H7 (cell line): ENCODE measurements around the gene SND1. TPM values are rescaled to one million over a fixed set of nuclear protein-coding genes. Genes with fewer than 3 reads are reported as not detected.

Experiments used
- DNase-seq: peaks from one replicate; pipeline ENCODE4 v3.0.0; 2012
- H3K27me3 ChIP-seq: 2 replicates; pipeline ENCODE4 v1.6.0; 2011; ENCODE audit warnings: mild to moderate bottlenecking, low read length; ENCODE audit not compliant: control insufficient read depth, insufficient read depth
- H3K36me3 ChIP-seq: replicated peaks from 2 replicates; pipeline ENCODE4 v1.5.1; 2011; ENCODE audit warnings: low read length; ENCODE audit not compliant: control insufficient read depth, insufficient read depth
- H3K4me3 ChIP-seq: 2 replicates; pipeline ENCODE4 v1.5.1; 2011; ENCODE audit warnings: low read depth, mild to moderate bottlenecking, control low read depth, low read length, moderate library complexity; ENCODE audit not compliant: insufficient read depth
- total RNA-seq: library from RNA; depleted of rRNA; stranded (reverse); fragments of >200 nt; shearing (Covaris generic); gene quantifications from 2 replicates; pipeline ENCODE4 v1.2.3, GENCODE V29; 2014

Gene SND1
- total RNA-seq, 1 experiment from 2014 or later, result 196 TPM

DNA sequence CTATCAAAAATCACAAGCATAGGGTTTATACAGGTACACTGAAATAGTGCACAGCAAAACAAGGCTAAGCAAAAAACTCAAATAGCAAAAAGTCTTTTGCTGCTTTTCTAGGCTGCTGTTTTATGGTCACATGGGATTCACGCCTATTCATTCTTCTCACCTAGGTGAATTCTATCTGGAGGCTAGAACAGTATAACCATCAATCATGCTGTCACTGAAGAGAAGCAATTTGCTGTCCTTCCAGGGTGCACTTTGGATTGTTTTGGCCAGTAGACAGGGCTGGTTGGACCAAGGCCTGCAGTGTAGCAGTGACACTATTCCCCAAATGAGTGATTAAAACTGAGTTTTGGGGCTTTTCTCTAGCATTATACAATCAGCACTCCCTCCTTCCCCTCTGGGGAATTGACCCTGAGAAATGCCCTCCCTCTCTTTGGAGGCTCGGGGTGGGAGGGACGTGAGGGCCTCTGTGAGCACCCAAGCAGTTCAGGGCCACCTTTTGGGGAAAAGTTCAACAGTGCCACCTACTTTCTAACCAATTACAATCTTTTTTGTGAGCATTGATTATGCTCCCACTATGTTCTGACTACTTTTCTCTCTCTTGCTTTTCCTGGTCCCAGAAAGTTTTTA is 16.2 kb upstream of the SND1 start:
- Histone ChIP-seq H3K27me3 (peaks cover 2% of the 10 kb centered on the region; the same call in 1 of the 2 replicates), H3K36me3 (no peaks in the 10 kb centered on the region), H3K4me3 (no peak overlapping the region)
- DNase-seq, result no peak

DNA sequence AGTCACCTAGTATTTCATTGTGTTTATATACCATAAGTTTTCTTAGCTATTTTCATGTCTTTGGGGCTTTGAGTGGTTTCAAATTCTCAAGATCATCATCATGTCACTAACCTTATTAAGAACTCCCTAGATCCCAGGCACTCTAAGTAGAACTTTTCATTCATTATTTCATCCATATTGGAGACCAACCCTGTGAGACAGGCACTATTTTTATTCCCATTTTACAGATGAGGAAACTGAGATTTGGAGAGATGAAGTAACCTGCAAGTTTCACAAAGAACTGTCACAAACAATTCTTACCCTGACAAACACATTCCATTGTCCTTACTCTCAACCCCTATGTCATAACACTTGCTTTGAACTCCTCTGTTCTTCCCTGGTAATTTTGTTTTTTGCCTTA is 13.8 kb upstream of the SND1 start:
- Histone ChIP-seq H3K36me3 (no peaks in the 10 kb centered on the region), H3K27me3 (no peaks in the 10 kb centered on the region), H3K4me3 (no peak overlapping the region)
- no peak for DNase-seq

DNA sequence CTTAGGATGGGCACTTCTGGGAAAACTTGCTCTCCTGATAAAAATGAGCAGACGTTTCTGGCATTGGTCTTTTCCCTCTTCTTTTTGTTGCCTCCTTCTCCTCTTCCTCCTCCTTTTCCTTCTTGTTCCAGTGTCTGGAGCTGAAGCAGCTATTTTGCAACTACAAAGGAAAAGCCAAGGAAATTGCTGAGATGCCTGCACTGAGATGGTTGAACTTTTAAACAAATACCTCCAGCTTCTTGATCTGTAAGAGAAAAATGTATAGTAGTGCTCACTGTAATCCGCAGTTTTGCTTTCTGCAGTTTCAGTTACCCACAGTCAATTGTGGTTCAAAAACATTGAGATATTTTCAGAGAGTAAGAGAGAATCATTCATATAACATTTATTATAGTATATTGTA is 7.5 kb upstream of the SND1 start:
- no peak for DNase-seq
- Histone ChIP-seq H3K36me3 (no peaks in the 10 kb centered on the region), H3K27me3 (no peaks in the 10 kb centered on the region), H3K4me3 (no peak overlapping the region)

DNA sequence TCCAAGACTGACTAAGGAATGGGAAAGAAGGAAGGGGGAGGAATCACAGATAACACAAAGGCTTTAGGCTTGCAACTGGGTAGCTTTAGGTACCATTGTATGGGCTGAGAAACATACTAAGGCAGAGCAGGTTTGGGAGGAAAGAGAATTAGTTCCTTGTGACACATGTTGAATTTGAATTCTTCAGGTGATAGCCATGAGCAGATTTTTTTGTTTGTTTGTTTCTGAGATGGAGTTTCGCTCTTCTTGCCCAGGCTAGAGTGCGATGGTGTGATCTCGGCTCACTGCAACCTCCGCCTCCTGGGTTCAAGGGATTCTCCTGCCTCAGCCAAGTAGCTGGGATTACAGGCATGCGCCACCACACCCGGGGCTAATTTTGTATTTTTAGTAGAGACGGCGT is 4.4 kb upstream of the SND1 start:
- no peaks in the 10 kb centered on the region for H3K36me3 ChIP-seq
- no peaks in the 10 kb centered on the region for H3K27me3 ChIP-seq
- H3K4me3 ChIP-seq, result no peak overlapping the region
- DNase-seq, result no peak

DNA sequence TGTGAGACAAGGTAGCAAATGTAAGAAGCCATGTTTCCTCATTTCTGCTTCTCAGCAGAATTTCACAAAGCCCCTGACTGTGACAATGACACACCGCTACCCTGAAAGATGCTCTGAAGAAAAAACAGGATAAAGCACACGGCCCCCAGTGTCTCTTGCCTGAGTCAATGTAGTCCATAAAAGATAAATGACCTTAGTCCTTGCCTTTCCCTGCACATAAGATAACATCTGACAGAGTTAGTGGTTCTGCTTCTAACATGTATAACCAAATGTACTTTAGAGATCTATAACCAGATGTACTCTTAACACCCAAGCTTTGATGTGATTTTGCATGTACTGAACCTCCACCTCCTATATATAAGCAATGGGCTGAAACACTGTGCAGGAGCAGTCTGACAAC is 3.0 kb upstream of the SND1 start:
- Histone ChIP-seq H3K36me3 (no peaks in the 10 kb centered on the region), H3K27me3 (no peaks in the 10 kb centered on the region), H3K4me3 (no peak overlapping the region)
- no peak for DNase-seq

DNA sequence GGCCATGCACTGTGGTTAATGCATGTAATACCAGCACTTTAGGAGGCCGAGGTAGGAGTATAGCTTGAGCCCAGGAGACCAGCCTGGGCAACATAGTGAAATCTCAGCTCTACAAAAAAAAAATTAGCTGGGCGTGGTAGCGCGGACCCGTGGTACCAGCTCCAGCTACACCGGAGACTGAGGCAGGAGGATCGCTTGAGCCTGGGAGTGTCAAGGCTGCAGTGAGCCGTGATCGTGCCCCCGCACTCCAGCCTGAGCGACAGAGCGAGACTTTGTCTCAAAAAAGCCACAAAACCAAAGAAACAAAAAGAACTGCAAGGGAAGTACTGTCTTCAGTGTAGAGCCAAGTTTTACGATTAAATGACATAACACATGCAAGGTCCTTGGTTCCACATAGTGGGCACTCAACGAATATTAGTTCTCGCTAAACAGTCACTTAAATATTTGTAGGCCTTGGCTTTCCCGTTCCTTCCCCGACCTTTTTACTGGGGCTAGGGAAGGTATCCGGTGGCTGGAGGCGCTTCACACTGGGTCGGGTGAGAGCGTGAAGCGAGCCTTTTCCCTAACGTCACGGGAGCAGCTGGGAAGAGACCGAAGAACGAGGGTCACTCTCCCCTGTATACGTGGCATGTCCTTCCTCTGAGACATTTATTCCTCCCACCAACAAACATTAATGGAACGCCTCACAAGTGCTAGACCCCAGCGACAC is 993 bp upstream of the SND1 start:
- Histone ChIP-seq H3K4me3 (peak overlapping the region; percentile 60), H3K36me3 (no peaks in the 10 kb centered on the region), H3K27me3 (no peaks in the 10 kb centered on the region)
- DNase-seq, result peak; percentile 69

DNA sequence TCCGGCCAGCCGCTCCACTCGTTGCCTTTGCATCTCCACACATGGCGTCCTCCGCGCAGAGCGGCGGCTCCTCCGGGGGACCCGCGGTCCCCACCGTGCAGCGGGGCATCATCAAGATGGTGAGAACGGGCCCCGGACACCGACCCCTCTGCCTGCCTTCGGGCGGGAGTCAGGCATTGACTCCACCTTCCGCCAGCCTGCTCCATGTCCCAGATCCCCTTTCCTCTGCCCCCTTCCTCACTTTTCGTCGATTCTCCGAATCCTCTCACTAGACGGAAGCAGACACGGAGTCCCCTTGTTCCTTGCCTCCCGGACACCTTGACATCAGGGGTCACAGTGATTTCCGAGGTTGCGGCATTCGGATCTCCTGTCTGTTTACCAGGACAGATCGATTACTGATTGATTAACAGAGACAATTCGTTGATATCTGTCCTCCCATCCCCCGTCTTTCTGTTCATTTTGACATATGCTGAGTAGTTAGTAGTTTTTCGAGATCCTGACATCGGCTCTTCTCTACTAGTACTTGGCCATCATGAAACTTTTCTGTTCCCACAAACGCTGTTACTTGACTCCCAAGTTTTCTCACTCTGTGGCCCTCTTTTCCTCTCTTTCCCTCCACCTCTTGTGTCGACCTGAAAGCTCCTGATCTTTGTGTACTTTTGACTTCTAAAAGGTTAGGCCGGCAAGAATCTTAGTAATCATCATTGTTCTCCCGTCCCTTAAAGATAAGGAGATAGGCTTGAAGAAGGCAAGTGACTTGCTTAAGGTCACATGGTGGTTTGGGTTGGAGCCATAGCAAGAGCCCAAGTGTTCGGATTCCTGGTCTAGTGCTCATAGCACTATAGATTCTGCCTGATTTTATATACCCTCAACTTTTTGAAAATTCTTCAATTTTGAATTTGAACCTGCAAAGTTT is 597 bp downstream of the SND1 start:
- H3K36me3 ChIP-seq, result no peaks in the 10 kb centered on the region; the same call in 1 of the 2 replicates
- DNase-seq, result no peak
- H3K4me3 ChIP-seq, result peak overlapping the region; percentile 92
- H3K27me3 ChIP-seq, result no peaks in the 10 kb centered on the region

DNA sequence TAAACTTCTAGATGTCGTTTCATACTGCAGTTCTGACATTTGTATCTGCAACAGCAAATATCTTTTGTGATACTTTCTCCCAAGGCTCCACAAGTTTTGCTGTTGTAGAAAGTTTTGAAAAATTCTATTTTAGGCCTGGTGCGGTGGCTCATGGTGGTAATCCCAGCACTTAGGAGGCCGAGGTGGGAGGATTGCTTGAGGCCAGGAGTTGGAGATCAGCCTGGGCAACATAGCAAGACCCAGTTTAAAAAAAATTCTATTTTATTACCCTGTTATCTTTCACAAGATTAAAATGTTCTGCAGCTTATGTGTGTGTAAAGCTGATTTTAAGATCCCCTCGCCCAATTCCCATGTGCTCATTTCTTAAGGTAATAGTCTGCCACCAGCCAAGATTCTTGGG is 1.4 kb downstream of the SND1 start:
- H3K36me3 ChIP-seq, result no peaks in the 10 kb centered on the region; the same call in 1 of the 2 replicates
- H3K27me3 ChIP-seq, result no peaks in the 10 kb centered on the region
- H3K4me3 ChIP-seq, result no peak overlapping the region
- no peak for DNase-seq

DNA sequence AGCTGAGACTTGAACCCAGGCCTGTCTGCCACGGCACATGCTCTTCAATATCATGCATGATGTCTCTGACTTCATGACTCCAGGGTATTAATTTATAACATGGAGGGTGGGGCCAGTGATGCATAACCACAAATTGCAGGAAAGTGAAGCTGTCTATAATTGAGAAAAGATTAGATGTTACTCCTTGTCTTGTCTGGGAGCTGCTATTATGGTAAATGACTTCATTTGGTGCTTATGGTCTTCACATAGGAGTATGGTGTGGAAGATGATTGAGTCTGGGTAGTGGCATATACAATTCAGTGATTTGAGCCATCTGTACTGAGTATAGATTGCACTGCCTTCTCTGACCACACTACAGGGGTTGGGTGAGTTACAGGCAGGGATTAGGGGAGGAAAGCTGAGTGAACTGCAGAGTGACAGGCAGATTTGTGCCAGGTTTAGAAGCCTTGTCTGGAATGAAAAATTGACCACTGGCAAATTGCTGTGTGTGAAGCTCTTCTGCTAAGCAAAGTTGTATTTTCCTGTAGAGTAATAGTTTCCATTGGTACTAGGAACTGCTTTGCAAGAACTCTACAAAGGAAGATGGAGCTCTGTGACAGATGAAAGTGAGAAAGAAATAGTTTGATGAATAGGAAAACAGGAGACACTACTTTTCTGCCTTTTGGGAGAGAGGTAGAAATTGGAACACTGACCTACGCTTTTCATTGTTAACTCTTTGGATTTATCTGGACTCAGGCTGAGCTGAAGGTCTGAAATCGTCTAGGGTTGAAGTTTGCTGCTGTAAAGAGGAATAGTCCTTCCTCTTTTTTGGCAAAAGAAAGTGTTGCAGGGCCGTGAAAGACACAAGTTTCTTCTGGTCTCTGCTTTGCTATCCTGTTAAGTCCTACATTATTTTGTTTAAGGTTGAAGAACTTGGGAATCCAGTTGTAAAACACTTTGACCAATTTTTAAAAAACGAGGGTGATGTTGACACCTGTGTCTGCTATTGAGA is 2.7 kb downstream of the SND1 start:
- DNase-seq, result peak; percentile 22
- no peak overlapping the region for H3K4me3 ChIP-seq

DNA sequence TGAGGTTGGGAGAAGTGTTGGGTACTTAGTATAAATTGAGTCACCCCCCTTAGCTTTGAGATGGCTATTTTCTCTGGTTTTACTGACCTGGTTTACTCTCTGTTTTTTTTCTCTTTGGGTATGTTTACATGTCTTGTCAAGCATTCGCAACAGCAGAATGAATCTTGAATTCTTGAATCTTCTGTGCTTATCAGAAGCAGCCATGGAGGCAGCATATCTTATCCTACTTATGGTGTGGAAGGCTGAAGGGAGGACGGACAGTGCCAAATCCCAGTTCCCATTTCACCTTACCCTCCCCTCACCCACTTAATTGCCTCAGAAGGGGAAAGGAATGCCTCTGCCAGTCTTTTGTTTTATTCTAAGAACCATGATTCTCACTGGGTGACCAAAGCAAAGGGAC is 3.7 kb downstream of the SND1 start:
- Histone ChIP-seq H3K4me3 (no peak overlapping the region), H3K36me3 (no peaks in the 10 kb centered on the region; the same call in 1 of the 2 replicates), H3K27me3 (no peaks in the 10 kb centered on the region)
- DNase-seq, result peak; percentile 15

More for the DNA sequence above, 2.7 kb downstream of the SND1 start:
- Histone ChIP-seq H3K27me3 (no peaks in the 10 kb centered on the region), H3K36me3 (no peaks in the 10 kb centered on the region; the same call in 1 of the 2 replicates)

DNA sequence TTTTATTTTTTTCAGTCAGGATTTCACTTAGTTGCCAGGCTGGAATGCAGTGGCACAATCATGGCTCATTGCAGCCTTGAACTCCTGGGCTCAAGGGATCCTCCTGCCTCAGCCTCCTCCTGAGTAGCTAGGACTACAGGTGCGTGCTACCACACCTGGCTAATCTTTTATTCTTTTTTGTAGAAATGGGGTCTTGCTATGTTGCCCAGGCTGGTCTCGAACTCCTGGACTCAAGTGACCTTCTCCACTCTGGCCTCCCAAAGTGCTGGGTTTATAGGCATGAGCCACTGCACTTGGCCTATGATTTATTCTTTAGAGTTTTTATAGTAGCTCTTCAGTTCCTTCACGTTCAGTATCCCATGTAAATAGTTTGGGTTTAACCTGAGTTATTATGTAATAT is 5.5 kb downstream of the SND1 start:
- Histone ChIP-seq H3K27me3 (no peaks in the 10 kb centered on the region), H3K36me3 (no peaks in the 10 kb centered on the region; the same call in 1 of the 2 replicates), H3K4me3 (no peak overlapping the region)
- DNase-seq, result no peak

DNA sequence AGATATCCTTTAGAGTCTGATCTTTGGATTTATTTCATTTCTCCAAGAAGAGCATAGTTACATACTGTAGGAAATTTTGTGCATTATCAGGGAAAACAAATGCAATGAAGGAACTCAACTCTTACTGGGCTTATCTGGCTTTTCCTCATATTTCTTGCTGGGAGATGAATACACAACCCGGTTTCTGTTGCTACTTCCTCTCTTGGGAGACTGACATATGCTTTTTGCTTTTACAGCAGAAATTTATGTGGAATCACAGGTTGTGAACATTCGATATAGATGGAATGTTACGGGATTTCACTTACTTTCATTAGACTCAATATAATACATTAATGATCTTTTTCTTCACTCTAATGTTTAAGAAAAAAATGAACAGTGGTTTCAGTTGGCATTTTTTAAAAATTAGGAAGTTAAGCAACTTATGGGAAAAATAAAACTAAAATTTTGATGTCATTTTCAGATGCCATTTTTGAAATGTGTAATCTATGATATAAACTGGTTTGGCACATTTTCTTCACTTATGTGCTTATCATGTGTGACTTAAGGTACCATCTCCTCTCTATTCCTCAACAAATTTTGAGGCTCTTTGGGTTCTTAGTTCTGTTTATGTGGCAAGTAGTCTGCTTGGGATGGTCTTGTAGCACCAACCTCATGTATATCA is 7.1 kb downstream of the SND1 start:
- DNase-seq, result no peak
- H3K36me3 ChIP-seq, result no peaks in the 10 kb centered on the region; the same call in none of the 2 replicates
- no peak overlapping the region for H3K4me3 ChIP-seq
- no peaks in the 10 kb centered on the region for H3K27me3 ChIP-seq

DNA sequence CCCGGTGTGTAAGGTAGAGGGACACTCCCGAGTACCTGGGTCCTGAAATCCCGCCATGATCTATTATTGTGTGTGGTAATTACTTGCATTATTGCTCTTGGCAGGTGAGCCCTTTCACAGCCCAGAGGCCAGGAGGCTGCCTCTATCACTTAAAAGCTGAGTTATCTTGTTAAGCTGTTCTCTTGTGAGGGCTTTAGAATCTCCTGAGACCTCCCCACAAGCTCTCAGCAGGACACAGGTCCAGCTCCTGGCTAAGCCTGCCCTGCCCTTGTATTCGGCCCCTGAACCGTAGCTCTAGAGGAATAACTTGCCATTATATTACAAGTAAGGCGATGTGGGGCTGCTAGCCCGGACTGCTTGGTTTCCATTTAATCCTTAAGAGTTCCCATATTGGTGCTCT is 13.9 kb downstream of the SND1 start:
- no peaks in the 10 kb centered on the region; the same call in none of the 2 replicates for H3K36me3 ChIP-seq
- peak; percentile 47 for DNase-seq
- H3K27me3 ChIP-seq, result no peaks in the 10 kb centered on the region
- H3K4me3 ChIP-seq, result no peak overlapping the region
